Measurements from ENCODE around the gene RCC1. TPM values are rescaled to one million over a fixed set of nuclear protein-coding genes. Genes with fewer than 3 reads are reported as not detected.

The RCC1 gene
- total and polyA plus RNA-seq, 4 donors = 2.2 to 21.8 (median 18.5) TPM

- no peaks in the 10 kb centered on the region for H3K27me3 ChIP-seq (ENCODE audit: control insufficient read depth in 4 of 4, insufficient read depth in 4 of 4, low read length in 3 of 4)
- peak within 1 kb of the TSS; percentile 64 to 66 for H3K27ac ChIP-seq (ENCODE audit: low read depth in 1 of 2, low read length in 2 of 2)
- H3K4me1 ChIP-seq (ENCODE audit: control insufficient read depth in 4 of 4, insufficient read depth in 4 of 4, low read length in 3 of 4) = peaks cover 0 to 9% (median 4%) of the 10 kb centered on the region in 4 donors
- under 1% methylated on average over 63 of the region's 63 CpGs for WGBS
- H3K9ac ChIP-seq (ENCODE audit: low read depth in 1 of 2, low read length in 2 of 2) = peak within 1 kb of the TSS; percentile 51 to 89
- H3K9me3 ChIP-seq (ENCODE audit: control insufficient read depth in 4 of 4, low read length in 3 of 4) = no peaks in the 10 kb centered on the region
- H3K36me3 ChIP-seq (ENCODE audit: control insufficient read depth in 4 of 4, insufficient read depth in 3 of 4, low read depth in 1 of 4, low read length in 3 of 4) = peaks cover 0 to 3% (median 0%) of the 10 kb centered on the region in 4 donors
- H3K4me3 ChIP-seq (ENCODE audit: low read depth in 1 of 3, low read length in 3 of 3) = peak within 1 kb of the TSS; percentile 73 to 98 (median 87)
- DNase-seq (ENCODE audit: low spot score) = peak; percentile 97
- TF ChIP-seq GABPA (IDR thresholded peaks at IDR 0.05 in 1 of 2, conservative IDR thresholded peaks at IDR 0.05 in 1 of 2) (peak; percentile 13 to 84), EGR1 (IDR thresholded peaks at IDR 0.05; ENCODE audit: low read depth in 2 of 2) (peak; percentile 24 to 45), ZBTB33 (IDR thresholded peaks at IDR 0.05) (no peak), SP1 (IDR thresholded peaks at IDR 0.05) (peak; percentile 86), CTCF (IDR thresholded peaks at IDR 0.05; ENCODE audit: low read depth, low read length, missing input control) (no peak), YY1 (IDR thresholded peaks at IDR 0.05) (peak; percentile 75), NR2F2 (IDR thresholded peaks at IDR 0.05) (no peak), RXRA (IDR thresholded peaks at IDR 0.05) (peak; percentile 67 to 73), JUND (IDR thresholded peaks at IDR 0.05) (no peak), HNF4A (conservative IDR thresholded peaks at IDR 0.05) (peak in 1 of 2 donors; percentile 23), HNF4G (IDR thresholded peaks at IDR 0.05) (no peak), RAD21 (IDR thresholded peaks at IDR 0.05) (peak; percentile 23 to 36)
- TF ChIP-seq, protein P1, sequence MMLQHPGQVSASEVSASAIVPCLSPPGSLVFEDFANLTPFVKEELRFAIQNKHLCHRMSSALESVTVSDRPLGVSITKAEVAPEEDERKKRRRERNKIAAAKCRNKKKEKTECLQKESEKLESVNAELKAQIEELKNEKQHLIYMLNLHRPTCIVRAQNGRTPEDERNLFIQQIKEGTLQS (IDR thresholded peaks at IDR 0.05) = no peak
- TF ChIP-seq, protein P2, sequence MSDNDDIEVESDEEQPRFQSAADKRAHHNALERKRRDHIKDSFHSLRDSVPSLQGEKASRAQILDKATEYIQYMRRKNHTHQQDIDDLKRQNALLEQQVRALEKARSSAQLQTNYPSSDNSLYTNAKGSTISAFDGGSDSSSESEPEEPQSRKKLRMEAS (IDR thresholded peaks at IDR 0.05) = peak; percentile 71
Measured at GRCh38 chr1:28552758-28553663, 47.2 kb downstream of the RCC1 start, which contains the start of gene TRNAU1AP. TRNAU1AP (plus strand) TSS chr1:28553085; CDS start chr1:28553111, 26 bp downstream.

DNA sequence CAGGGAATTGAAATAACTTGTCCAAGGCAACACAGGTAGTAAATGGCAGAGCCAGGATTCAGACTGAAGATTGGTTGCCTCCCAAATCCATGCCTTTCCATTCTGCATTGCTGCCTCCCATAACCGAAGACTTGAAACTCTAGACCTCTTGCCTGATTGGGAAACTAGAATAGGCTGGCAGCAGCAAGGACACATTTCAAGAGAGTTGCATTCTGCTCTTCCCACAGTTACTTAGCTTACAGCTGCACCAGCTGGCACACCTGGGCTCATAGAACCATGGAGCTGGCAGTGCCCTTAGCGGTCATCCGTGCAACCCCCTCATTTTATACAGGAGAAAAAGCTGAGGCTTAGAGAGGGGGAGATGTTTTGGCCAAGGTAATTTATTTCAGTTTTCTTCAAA lies 55.0 kb downstream of the RCC1 start:
- H3K9ac ChIP-seq (ENCODE audit: low read depth in 1 of 2, low read length in 2 of 2) = no peak overlapping the region
- H3K4me3 ChIP-seq (ENCODE audit: low read depth in 1 of 3, low read length in 3 of 3) = no peak overlapping the region
- TF ChIP-seq, protein P3, sequence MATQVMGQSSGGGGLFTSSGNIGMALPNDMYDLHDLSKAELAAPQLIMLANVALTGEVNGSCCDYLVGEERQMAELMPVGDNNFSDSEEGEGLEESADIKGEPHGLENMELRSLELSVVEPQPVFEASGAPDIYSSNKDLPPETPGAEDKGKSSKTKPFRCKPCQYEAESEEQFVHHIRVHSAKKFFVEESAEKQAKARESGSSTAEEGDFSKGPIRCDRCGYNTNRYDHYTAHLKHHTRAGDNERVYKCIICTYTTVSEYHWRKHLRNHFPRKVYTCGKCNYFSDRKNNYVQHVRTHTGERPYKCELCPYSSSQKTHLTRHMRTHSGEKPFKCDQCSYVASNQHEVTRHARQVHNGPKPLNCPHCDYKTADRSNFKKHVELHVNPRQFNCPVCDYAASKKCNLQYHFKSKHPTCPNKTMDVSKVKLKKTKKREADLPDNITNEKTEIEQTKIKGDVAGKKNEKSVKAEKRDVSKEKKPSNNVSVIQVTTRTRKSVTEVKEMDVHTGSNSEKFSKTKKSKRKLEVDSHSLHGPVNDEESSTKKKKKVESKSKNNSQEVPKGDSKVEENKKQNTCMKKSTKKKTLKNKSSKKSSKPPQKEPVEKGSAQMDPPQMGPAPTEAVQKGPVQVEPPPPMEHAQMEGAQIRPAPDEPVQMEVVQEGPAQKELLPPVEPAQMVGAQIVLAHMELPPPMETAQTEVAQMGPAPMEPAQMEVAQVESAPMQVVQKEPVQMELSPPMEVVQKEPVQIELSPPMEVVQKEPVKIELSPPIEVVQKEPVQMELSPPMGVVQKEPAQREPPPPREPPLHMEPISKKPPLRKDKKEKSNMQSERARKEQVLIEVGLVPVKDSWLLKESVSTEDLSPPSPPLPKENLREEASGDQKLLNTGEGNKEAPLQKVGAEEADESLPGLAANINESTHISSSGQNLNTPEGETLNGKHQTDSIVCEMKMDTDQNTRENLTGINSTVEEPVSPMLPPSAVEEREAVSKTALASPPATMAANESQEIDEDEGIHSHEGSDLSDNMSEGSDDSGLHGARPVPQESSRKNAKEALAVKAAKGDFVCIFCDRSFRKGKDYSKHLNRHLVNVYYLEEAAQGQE (IDR thresholded peaks at IDR 0.05) = no peak
- TF ChIP-seq FOXA2 (IDR thresholded peaks at IDR 0.05) = no peak
- WGBS = 98% methylated on average over 3 of the region's 3 CpGs
- H3K27me3 ChIP-seq (ENCODE audit: control insufficient read depth in 4 of 4, insufficient read depth in 4 of 4, low read length in 3 of 4) = no peaks in the 10 kb centered on the region
- no peaks in the 10 kb centered on the region for H3K9me3 ChIP-seq (ENCODE audit: control insufficient read depth in 4 of 4, low read length in 3 of 4)
- no peak overlapping the region for H3K27ac ChIP-seq (ENCODE audit: low read depth in 1 of 2, low read length in 2 of 2)
- peaks cover 13 to 29% (median 24%) of the 10 kb centered on the region in 4 donors for H3K36me3 ChIP-seq (ENCODE audit: control insufficient read depth in 4 of 4, insufficient read depth in 3 of 4, low read depth in 1 of 4, low read length in 3 of 4)
- no peak for DNase-seq (ENCODE audit: low spot score)
- no peaks in the 10 kb centered on the region for H3K4me1 ChIP-seq (ENCODE audit: control insufficient read depth in 4 of 4, insufficient read depth in 4 of 4, low read length in 3 of 4)

All from liver (tissue), 9 donors.